Smooth muscle cell (in vitro differentiated cells): ENCODE measurements around the gene EEF2K. TPM values are rescaled to one million over a fixed set of nuclear protein-coding genes. Genes with fewer than 3 reads are reported as not detected.

Source experiments
- DNase-seq: peaks from one replicate; lab custom pipeline; 2025; ENCODE audit not compliant: unreplicated experiment; lab: John Stamatoyannopoulos, UW
- H2AFZ ChIP-seq: fragments of 200-600 bp; sonication (generic); 2 replicates; pipeline ENCODE4 v1.6.0; 2016; ENCODE audit warnings: antibody characterized with exemption, low read depth, mild to moderate bottlenecking
- H3F3A ChIP-seq: fragments of 200-600 bp; sonication (generic); 2 replicates; pipeline ENCODE4 v1.6.0; 2017; ENCODE audit warnings: antibody characterized with exemption, low read depth
- H3K27ac ChIP-seq: fragments of 200-600 bp; sonication (generic); 2 replicates; pipeline ENCODE4 v1.5.1; 2016; ENCODE audit warnings: low read depth, mild to moderate bottlenecking
- H3K27me3 ChIP-seq: fragments of 200-600 bp; sonication (generic); 2 replicates; pipeline ENCODE4 v1.6.1; 2016; ENCODE audit warnings: low read depth, mild to moderate bottlenecking
- H3K36me3 ChIP-seq: fragments of 200-600 bp; sonication (generic); 2 replicates; pipeline ENCODE4 v1.5.1; 2016; ENCODE audit warnings: low read depth
- H3K4me1 ChIP-seq: fragments of 200-600 bp; sonication (generic); 2 replicates; pipeline ENCODE4 v1.5.1; 2016; ENCODE audit warnings: low read depth
- H3K4me2 ChIP-seq: fragments of 200-600 bp; sonication (generic); 2 replicates; pipeline ENCODE4 v1.6.0; 2016; ENCODE audit warnings: mild to moderate bottlenecking
- H3K4me3 ChIP-seq: fragments of 200-600 bp; sonication (generic); 2 replicates; pipeline ENCODE4 v1.5.1; 2016; ENCODE audit warnings: mild to moderate bottlenecking
- H3K79me2 ChIP-seq: fragments of 200-600 bp; sonication (generic); 2 replicates; pipeline ENCODE4 v1.6.0; 2016; ENCODE audit warnings: low read depth, mild to moderate bottlenecking
- H3K9ac ChIP-seq: fragments of 200-600 bp; sonication (generic); 2 replicates; pipeline ENCODE4 v1.6.0; 2016; ENCODE audit warnings: low read depth
- H3K9me3 ChIP-seq: fragments of 200-600 bp; sonication (generic); replicated peaks from 2 replicates; pipeline ENCODE4 v1.5.1; 2016; ENCODE audit warnings: low read depth
- H4K20me1 ChIP-seq: fragments of 200-600 bp; sonication (generic); 2 replicates; pipeline ENCODE4 v1.6.0; 2016; ENCODE audit warnings: low read depth
- WGBS: methylation state at CpG from one replicate; pipeline ENCODE4 v1.1.7; 2016; ENCODE audit warnings: low lambda C conversion rate; 5-methylcytosine and 5-hydroxymethylcytosine counted together
- polyA plus RNA-seq: library from polyadenylated mRNA; unstranded; fragments of >200 nt; fragmentation: Nextera tagmentation; extraction: Ambion mirVana; gene quantifications from 2 replicates; pipeline ENCODE4 v1.2.1, GENCODE V29; 2016
- total RNA-seq: library from RNA; depleted of rRNA; stranded (reverse); fragments of >200 nt; gene quantifications from 2 replicates; pipeline ENCODE4 v1.2.3, GENCODE V29; 2014
- TF ChIP-seq, protein P1 (sequence below): fragments of 200-600 bp; sonication (generic); IDR thresholded peaks from 2 replicates; pipeline ENCODE4 v1.5.1; 2017; ENCODE audit warnings: borderline replicate concordance, mild to moderate bottlenecking, antibody characterized with exemption; ENCODE audit not compliant: insufficient read depth, poor library complexity, severe bottlenecking

EEF2K gene
- total and polyA plus RNA-seq, 2 experiments from 2014 or later = 8.7 to 12.8 TPM

DNA sequence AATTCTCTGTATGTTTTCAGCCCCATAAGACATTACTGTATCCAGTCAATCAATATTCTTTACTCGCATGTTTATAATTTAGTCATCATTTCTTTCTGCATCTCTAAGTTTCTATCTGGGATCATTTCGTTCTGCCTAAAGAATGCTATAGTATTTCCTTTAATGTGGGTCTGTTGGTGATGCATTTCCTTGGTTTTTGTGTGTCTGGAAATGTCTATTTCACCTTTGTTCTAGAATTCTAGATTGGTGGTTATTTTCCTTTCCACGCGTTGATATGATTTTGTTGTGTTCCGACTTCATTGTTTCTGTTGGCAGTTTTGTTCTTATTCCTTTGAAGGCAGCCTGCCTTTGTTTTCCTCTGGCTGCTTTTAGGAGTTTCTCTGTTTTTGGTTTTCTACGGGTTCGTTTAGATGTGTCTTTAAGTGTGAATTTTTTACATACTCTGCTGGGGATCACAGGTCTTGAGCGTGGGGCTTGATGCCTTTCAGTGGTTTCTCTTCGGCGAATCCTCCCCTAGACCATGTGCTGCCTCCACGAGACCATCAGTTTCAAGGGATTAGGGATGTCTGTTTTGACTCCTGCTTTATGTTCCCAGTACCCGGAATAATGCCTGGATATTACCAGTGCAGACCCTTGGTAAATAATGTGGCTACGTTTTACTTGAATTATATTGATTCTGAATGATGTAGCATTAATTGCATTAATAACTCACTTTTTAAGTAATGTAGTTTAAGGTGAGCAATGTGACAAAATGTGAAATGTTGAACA is 114.7 kb downstream of the EEF2K start:
- TF ChIP-seq, protein P1, sequence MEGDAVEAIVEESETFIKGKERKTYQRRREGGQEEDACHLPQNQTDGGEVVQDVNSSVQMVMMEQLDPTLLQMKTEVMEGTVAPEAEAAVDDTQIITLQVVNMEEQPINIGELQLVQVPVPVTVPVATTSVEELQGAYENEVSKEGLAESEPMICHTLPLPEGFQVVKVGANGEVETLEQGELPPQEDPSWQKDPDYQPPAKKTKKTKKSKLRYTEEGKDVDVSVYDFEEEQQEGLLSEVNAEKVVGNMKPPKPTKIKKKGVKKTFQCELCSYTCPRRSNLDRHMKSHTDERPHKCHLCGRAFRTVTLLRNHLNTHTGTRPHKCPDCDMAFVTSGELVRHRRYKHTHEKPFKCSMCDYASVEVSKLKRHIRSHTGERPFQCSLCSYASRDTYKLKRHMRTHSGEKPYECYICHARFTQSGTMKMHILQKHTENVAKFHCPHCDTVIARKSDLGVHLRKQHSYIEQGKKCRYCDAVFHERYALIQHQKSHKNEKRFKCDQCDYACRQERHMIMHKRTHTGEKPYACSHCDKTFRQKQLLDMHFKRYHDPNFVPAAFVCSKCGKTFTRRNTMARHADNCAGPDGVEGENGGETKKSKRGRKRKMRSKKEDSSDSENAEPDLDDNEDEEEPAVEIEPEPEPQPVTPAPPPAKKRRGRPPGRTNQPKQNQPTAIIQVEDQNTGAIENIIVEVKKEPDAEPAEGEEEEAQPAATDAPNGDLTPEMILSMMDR = no peak
- no peak for DNase-seq
- WGBS = 76% methylated on average over 13 of the region's 13 CpGs

DNA sequence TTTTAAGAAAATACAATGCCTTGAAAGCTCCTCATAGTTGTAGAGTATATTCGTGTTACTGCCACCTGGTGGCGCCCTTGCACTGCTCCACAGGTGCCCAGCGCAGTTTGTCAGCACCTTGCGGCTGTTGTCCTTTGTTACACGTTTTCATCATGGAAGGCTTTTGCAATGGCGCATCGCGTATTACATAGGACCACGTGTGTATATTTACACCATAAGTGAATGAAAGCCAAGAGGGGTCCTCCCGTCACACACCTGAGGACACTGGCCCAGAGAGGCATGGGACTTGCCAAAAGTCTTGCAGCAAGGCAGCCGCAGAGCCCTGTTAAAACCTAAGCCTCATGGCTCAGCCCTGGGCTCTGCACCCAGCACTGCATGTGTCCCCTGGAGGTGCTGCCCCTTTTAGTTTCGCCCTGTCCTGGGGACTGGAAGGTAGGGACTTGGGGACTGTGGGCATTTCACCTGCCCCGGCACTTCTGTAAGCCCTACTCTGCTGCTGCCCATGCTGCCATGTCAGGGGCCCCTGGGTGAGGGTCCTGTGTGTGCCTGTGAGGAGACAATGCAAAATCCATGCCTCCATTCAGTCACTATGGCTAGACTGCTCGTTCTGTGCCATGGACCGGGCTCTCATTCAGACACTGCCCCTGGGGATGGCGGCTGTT is 115.4 kb downstream of the EEF2K start:
- H3K27me3 ChIP-seq = no peaks in the 10 kb centered on the region
- H2AFZ ChIP-seq = no peak overlapping the region
- no peak for DNase-seq

More for the DNA sequence above, 114.7 kb downstream of the EEF2K start:
- no peak overlapping the region for H3K27ac ChIP-seq
- H3K27me3 ChIP-seq = no peaks in the 10 kb centered on the region
- no peaks in the 10 kb centered on the region for H3K4me1 ChIP-seq
- H3K79me2 ChIP-seq = no peaks in the 10 kb centered on the region
- H2AFZ ChIP-seq = no peak overlapping the region
- H3K4me3 ChIP-seq = no peak overlapping the region
- no peaks in the 10 kb centered on the region for H3F3A ChIP-seq
- no peaks in the 10 kb centered on the region for H3K9me3 ChIP-seq
- peaks cover 28% of the 10 kb centered on the region for H4K20me1 ChIP-seq
- no peak overlapping the region for H3K9ac ChIP-seq
- H3K36me3 ChIP-seq = no peaks in the 10 kb centered on the region
- no peak overlapping the region for H3K4me2 ChIP-seq

DNA sequence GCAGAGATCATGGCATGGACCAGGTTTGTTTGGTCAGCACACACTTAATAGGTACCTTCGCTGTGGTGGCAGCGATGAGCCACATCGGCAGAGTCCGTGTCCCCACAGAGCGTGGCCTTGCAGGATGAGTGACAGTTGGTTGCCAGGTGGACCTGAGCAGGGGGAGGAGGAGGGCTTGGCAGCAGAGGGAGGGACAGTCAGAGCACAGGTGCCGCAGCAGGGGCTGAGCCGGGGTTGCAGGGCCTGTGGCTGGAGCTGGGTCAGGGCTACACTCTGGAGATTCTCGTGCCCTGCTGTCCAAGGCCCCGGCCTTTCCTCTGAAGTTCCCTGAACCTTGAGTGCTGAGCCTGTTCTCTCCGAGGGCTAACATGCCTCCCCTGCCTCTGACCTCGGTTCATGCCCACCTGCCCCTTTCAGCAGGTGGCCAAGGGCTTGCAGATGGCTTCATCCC is 116.0 kb downstream of the EEF2K start:
- DNase-seq = no peak
- Histone ChIP-seq H3K4me2 (no peak overlapping the region), H3K79me2 (no peaks in the 10 kb centered on the region), H3K9me3 (no peaks in the 10 kb centered on the region), H3F3A (no peaks in the 10 kb centered on the region), H3K27me3 (no peaks in the 10 kb centered on the region), H3K4me3 (no peak overlapping the region), H3K36me3 (no peaks in the 10 kb centered on the region), H2AFZ (no peak overlapping the region), H3K9ac (no peak overlapping the region), H4K20me1 (peaks cover 28% of the 10 kb centered on the region), H3K4me1 (no peaks in the 10 kb centered on the region), H3K27ac (no peak overlapping the region)
- 98% methylated on average over 11 of the region's 11 CpGs for WGBS
- TF ChIP-seq, protein P1 = no peak

More for the DNA sequence above, 115.4 kb downstream of the EEF2K start:
- H3K4me2 ChIP-seq = no peak overlapping the region
- WGBS = 61% methylated on average over 16 of the region's 16 CpGs
- H3K79me2 ChIP-seq = no peaks in the 10 kb centered on the region
- H3K9ac ChIP-seq = no peak overlapping the region
- no peaks in the 10 kb centered on the region for H3K36me3 ChIP-seq
- TF ChIP-seq, protein P1 = peak; percentile 97
- H3K9me3 ChIP-seq = no peaks in the 10 kb centered on the region
- peaks cover 28% of the 10 kb centered on the region for H4K20me1 ChIP-seq
- H3K27ac ChIP-seq = no peak overlapping the region
- no peaks in the 10 kb centered on the region for H3K4me1 ChIP-seq
- H3F3A ChIP-seq = no peaks in the 10 kb centered on the region
- no peak overlapping the region for H3K4me3 ChIP-seq
